Gastrocnemius medialis (tissue), 4 donors: ENCODE results near the gene PRDM16. TPM values are rescaled to one million over a fixed set of nuclear protein-coding genes. Genes with fewer than 3 reads are reported as not detected.

ENCODE experiments used
- ATAC-seq, 2 donors: fragments of 150-250 bp; one replicate each; pipeline ENCODE4 v1.9.1; 2016
- DNase-seq, 2 donors: peaks; one replicate each; pipeline ENCODE4 v3.0.0-alpha.2; 2019
- H3K27ac ChIP-seq, 4 donors: fragments of 200-600 bp; sonication (generic); 1 replicate in 1 of 4; 2 replicates in 3 of 4; pipeline ENCODE4 v1.5.1; 2016 to 2018; ENCODE audit warnings: mild to moderate bottlenecking in 2 of 4, moderate library complexity in 1 of 4
- H3K27me3 ChIP-seq, 3 donors: fragments of 200-600 bp; sonication (generic) in 2 of 3; 1 replicate in 1 of 3; 2 replicates in 2 of 3; pipeline versions ENCODE4 v1.5.1 to v1.6.0; 2016 to 2019; ENCODE audit warnings: mild to moderate bottlenecking in 1 of 3, moderate library complexity in 1 of 3
- H3K36me3 ChIP-seq, 2 donors: fragments of 200-600 bp; sonication (generic) in 1 of 2; one replicate each; pipeline ENCODE4 v1.5.1; 2017 to 2018
- H3K4me1 ChIP-seq, 2 donors: fragments of 200-600 bp; sonication (generic) in 1 of 2; one replicate each; pipeline ENCODE4 v1.5.1; 2016 to 2017; ENCODE audit warnings: mild to moderate bottlenecking in 2 of 2
- H3K4me3 ChIP-seq, 4 donors: fragments of 200-600 bp; sonication (generic) in 3 of 4; 1 replicate in 1 of 4; 2 replicates in 3 of 4; pipeline ENCODE4 v1.5.1; 2016 to 2019; ENCODE audit warnings: mild to moderate bottlenecking in 2 of 4
- H3K9me3 ChIP-seq, 3 donors: fragments of 200-600 bp; sonication (generic) in 2 of 3; 1 replicate in 1 of 3; 2 replicates in 2 of 3; pipeline ENCODE4 v1.5.1; 2016 to 2019
- POLR2A ChIP-seq, 2 donors: fragments of 450-650 bp; IDR thresholded peaks; one replicate each; pipeline ENCODE4 v1.6.1; 2017; ENCODE audit warnings: antibody characterized with exemption in 2 of 2, mild to moderate bottlenecking in 2 of 2, moderate library complexity in 2 of 2
- in situ Hi-C, 4 donors: fragments of 200-750 bp; cut with MboI; loops; one replicate each; pipeline versions ENCODE4 v1.15.0 to v1.8.0; 2017; ENCODE audit warnings: low sequenced_read_pairs in 4 of 4
- intact Hi-C: fragments of 100-400 bp; cut with DNase I; formaldehyde crosslinking; loops from one replicate; pipeline ENCODE4 v1.15.1; 2023; ENCODE audit warnings: low total_unique reads
- total RNA-seq, 4 donors: library from RNA; depleted of rRNA; stranded (reverse); fragments of >200 nt; gene quantifications; one replicate each; pipeline versions ENCODE4 v1.1.0 to v1.2.3, GENCODE V29; 2016
- TF ChIP-seq, protein P1 (sequence below), 5 experiments: fragments of 450-650 bp in 3 of 5; fragments of 200-600 bp in 2 of 5; sonication (generic) in 2 of 5; IDR thresholded peaks in 4 of 5; conservative IDR thresholded peaks in 1 of 5; 1 replicate in 4 of 5; 2 replicates in 1 of 5; pipeline ENCODE4 v1.5.1; 2016 to 2019; ENCODE audit warnings: antibody characterized with exemption in 5 of 5, mild to moderate bottlenecking in 3 of 5, moderate library complexity in 3 of 5

The PRDM16 gene
- total RNA-seq, 4 donors from 2014 or later: 0.03 to 0.19 (median 0.17) TPM

DNA sequence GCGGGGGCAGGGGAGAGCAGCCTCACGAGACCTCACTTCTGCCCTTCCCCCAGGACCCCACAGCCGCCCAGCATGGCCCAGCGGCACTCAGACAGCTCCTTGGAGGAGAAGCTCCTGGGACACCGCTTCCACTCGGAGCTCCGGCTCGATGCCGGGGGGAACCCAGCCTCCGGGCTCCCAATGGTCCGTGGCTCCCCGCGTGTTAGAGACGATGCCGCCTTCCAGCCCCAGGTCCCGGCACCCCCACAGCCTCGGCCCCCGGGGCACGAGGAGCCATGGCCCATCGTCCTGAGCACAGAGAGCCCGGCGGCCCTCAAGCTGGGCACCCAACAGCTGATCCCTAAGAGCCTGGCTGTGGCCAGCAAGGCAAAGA is 394.0 kb downstream of the PRDM16 start:
- TF ChIP-seq POLR2A (IDR thresholded peaks at IDR 0.05): no peak
- TF ChIP-seq, protein P1, sequence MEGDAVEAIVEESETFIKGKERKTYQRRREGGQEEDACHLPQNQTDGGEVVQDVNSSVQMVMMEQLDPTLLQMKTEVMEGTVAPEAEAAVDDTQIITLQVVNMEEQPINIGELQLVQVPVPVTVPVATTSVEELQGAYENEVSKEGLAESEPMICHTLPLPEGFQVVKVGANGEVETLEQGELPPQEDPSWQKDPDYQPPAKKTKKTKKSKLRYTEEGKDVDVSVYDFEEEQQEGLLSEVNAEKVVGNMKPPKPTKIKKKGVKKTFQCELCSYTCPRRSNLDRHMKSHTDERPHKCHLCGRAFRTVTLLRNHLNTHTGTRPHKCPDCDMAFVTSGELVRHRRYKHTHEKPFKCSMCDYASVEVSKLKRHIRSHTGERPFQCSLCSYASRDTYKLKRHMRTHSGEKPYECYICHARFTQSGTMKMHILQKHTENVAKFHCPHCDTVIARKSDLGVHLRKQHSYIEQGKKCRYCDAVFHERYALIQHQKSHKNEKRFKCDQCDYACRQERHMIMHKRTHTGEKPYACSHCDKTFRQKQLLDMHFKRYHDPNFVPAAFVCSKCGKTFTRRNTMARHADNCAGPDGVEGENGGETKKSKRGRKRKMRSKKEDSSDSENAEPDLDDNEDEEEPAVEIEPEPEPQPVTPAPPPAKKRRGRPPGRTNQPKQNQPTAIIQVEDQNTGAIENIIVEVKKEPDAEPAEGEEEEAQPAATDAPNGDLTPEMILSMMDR (IDR thresholded peaks at IDR 0.05 in 4 of 5, conservative IDR thresholded peaks at IDR 0.05 in 1 of 5): no peak
- no peak overlapping the region for H3K27ac ChIP-seq
- ATAC-seq (no peak), DNase-seq (no peak)
- H3K4me1 ChIP-seq: peaks cover 22 to 28% of the 10 kb centered on the region in 2 donors
- no peaks in the 10 kb centered on the region for H3K36me3 ChIP-seq
- H3K9me3 ChIP-seq: no peaks in the 10 kb centered on the region
- intact Hi-C loops: no loop called here
- in situ Hi-C loops: no loop called here
- no peak overlapping the region for H3K4me3 ChIP-seq
- H3K27me3 ChIP-seq: no peaks in the 10 kb centered on the region

- intact Hi-C loops: no loop called here
- no peaks in the 10 kb centered on the region for H3K9me3 ChIP-seq
- in situ Hi-C loops: no loop called here
- H3K4me1 ChIP-seq: peaks cover 20 to 23% of the 10 kb centered on the region in 2 donors
- no peak overlapping the region for H3K27ac ChIP-seq
- no peak for ATAC-seq
- no peaks in the 10 kb centered on the region for H3K36me3 ChIP-seq
- TF ChIP-seq POLR2A (IDR thresholded peaks at IDR 0.05): no peak
- TF ChIP-seq, protein P1 (IDR thresholded peaks at IDR 0.05 in 4 of 5, conservative IDR thresholded peaks at IDR 0.05 in 1 of 5): no peak
- H3K27me3 ChIP-seq: no peaks in the 10 kb centered on the region
- no peak overlapping the region for H3K4me3 ChIP-seq
- DNase-seq: no peak
Observed at GRCh38 chr1:3463408-3463863, 394.4 kb downstream of the PRDM16 start.

GRCh38 chr1:3463891-3464648 is 395.1 kb downstream of the PRDM16 start:
- H3K27ac ChIP-seq: no peak overlapping the region
- TF ChIP-seq, protein P1 (IDR thresholded peaks at IDR 0.05 in 4 of 5, conservative IDR thresholded peaks at IDR 0.05 in 1 of 5): no peak
- H3K9me3 ChIP-seq: no peaks in the 10 kb centered on the region
- ATAC-seq (no peak), DNase-seq (no peak)
- no peaks in the 10 kb centered on the region for H3K36me3 ChIP-seq
- intact Hi-C loops: no loop called here
- peaks cover 16 to 17% of the 10 kb centered on the region in 2 donors for H3K4me1 ChIP-seq
- in situ Hi-C loops: no loop called here
- H3K27me3 ChIP-seq: no peaks in the 10 kb centered on the region
- H3K4me3 ChIP-seq: no peak overlapping the region

DNA sequence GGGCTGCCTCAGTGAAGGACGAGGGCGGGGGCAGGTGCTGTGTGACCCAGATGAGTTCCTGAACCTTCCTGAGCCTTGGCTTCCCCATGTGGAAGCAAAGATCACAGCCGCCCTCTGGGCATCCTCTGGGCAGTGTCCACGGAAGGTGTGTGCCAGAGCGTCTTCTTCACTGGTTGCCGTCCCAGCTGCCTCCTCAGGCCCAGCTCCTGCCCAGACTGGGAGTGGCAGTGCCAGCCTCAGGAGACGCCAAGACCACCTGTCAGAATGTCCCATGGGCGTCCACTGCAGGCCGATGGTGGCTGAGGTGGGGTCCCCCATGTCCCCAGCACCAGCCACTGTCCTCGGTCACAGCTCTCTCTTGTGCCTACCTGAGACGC is 395.6 kb downstream of the PRDM16 start:
- no peak for ATAC-seq
- TF ChIP-seq POLR2A (IDR thresholded peaks at IDR 0.05): no peak
- TF ChIP-seq, protein P1 (IDR thresholded peaks at IDR 0.05 in 4 of 5, conservative IDR thresholded peaks at IDR 0.05 in 1 of 5): no peak
- Histone ChIP-seq H3K27ac (no peak overlapping the region), H3K9me3 (no peaks in the 10 kb centered on the region), H3K36me3 (no peaks in the 10 kb centered on the region), H3K27me3 (no peaks in the 10 kb centered on the region), H3K4me1 (peaks cover 10 to 12% of the 10 kb centered on the region in 2 donors), H3K4me3 (no peak overlapping the region)
- in situ Hi-C loops (no loop called here), intact Hi-C loops (no loop called here)
- no peak for DNase-seq
